ENCODE data around the gene PWWP2B.
A peak's percentile ranks its signal among the peaks of the same experiment; 100 is the strongest.

The PWWP2B gene

DNA sequence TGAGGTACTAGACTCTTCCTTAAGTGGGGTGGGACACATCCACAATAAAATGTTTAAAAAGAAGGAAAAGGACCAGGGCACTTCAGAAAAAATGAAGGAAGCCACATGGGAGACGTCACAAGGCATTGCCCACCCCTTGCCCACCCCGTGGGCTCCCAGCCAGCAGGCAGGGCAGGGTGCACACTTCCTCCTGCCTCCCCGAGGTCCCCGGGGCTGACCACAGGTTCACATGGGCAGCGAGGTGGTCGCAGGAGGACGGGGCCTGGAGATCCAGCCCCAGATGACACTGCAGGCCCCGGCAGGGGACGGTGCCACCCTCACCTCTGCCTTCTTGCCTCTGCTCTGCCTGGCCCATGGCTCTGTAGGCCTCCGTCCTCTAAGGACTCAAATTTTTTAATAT, 45.6 kb downstream of the PWWP2B start:
- TF ChIP-seq, protein P1, sequence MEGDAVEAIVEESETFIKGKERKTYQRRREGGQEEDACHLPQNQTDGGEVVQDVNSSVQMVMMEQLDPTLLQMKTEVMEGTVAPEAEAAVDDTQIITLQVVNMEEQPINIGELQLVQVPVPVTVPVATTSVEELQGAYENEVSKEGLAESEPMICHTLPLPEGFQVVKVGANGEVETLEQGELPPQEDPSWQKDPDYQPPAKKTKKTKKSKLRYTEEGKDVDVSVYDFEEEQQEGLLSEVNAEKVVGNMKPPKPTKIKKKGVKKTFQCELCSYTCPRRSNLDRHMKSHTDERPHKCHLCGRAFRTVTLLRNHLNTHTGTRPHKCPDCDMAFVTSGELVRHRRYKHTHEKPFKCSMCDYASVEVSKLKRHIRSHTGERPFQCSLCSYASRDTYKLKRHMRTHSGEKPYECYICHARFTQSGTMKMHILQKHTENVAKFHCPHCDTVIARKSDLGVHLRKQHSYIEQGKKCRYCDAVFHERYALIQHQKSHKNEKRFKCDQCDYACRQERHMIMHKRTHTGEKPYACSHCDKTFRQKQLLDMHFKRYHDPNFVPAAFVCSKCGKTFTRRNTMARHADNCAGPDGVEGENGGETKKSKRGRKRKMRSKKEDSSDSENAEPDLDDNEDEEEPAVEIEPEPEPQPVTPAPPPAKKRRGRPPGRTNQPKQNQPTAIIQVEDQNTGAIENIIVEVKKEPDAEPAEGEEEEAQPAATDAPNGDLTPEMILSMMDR (IDR thresholded peaks at IDR 0.05; ENCODE audit: extremely low read depth, insufficient read depth, missing control alignments) = no peak
- no peak for DNase-seq (ENCODE audit: low spot score)
- in situ Hi-C loops (cut with MboI; ENCODE audit: low pct_unique_long_range_greater_than_20kb, low sequenced_read_pairs, unreplicated experiment) = no loop called here

- TF ChIP-seq, protein P1 (IDR thresholded peaks at IDR 0.05; ENCODE audit: extremely low read depth, insufficient read depth, missing control alignments) = peak; percentile 59
- DNase-seq (ENCODE audit: low spot score) = peak; percentile 77
- in situ Hi-C loops (cut with MboI; ENCODE audit: low pct_unique_long_range_greater_than_20kb, low sequenced_read_pairs, unreplicated experiment) = no loop called here
Measured at GRCh38 chr10:132443605-132443982, 46.6 kb downstream of the PWWP2B start.

- TF ChIP-seq, protein P1 (IDR thresholded peaks at IDR 0.05; ENCODE audit: extremely low read depth, insufficient read depth, missing control alignments) = no peak
- no peak for DNase-seq (ENCODE audit: low spot score)
- in situ Hi-C loops (cut with MboI; ENCODE audit: low pct_unique_long_range_greater_than_20kb, low sequenced_read_pairs, unreplicated experiment) = no loop called here
Measured at GRCh38 chr10:132443983-132444876, 47.2 kb downstream of the PWWP2B start.

GRCh38 chr10:132444877-132445351, 47.9 kb downstream of the PWWP2B start:
- in situ Hi-C loops (cut with MboI; ENCODE audit: low pct_unique_long_range_greater_than_20kb, low sequenced_read_pairs, unreplicated experiment) = no loop called here
- DNase-seq (ENCODE audit: low spot score) = no peak

DNA sequence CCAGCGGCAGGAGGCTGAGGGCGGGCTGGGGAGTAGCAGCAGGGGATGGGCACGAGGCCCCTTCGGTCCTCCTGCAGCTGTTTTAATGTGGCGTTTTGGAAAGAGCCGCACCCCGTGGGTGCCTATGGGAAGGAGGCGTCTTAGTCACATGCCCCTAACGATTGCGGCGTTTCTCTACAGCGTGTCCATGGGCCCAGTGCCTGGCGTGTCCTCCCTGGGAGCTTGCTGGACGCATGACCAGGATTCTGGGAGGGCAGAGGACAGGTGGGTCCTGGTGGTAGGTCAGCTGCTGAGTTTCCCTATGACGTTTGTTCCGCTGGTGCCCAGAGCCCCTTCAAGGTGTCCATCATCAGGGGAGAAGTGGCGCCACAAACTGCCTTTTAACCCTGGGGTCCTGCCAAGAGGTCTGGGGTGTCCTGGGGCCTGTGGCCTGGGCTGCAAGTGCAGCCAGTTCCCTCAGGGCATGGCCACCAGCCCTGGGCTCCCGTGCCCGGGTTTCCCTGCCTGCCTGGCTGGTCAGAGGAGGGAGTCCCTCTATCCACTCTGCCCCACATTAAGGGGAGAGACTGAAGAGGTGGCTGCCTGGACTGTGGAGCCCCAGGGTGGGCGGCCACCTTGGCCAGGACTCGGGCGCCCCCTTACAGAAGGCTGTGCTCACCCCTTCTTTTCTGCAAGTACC, 48.7 kb downstream of the PWWP2B start:
- in situ Hi-C loops (cut with MboI; ENCODE audit: low pct_unique_long_range_greater_than_20kb, low sequenced_read_pairs, unreplicated experiment) = no loop called here
- TF ChIP-seq, protein P1 (IDR thresholded peaks at IDR 0.05; ENCODE audit: extremely low read depth, insufficient read depth, missing control alignments) = no peak
- no peak for DNase-seq (ENCODE audit: low spot score)

More at GRCh38 chr10:132444877-132445351, 47.9 kb downstream of the PWWP2B start:
- TF ChIP-seq, protein P1 (IDR thresholded peaks at IDR 0.05; ENCODE audit: extremely low read depth, insufficient read depth, missing control alignments) = no peak

DNA sequence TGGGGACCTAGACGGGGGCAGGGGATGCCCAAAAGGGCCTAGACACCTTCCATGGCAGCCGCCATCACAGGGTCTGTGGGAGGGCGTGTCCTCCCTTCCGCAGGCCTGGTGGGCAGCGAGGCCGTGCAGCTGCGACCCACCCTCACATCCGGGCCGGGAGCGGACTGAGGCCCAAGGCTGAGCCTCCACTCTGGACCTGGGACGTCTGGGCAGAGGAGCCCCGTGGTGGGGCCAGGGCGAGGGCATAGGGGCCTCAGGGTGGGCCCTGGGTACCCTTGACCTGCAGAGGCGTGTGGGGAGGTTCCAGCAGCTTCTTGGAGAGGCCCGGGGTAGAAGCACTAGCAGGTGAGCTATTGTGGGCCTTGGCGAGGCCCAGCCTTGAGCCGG, 49.2 kb downstream of the PWWP2B start:
- in situ Hi-C loops (cut with MboI; ENCODE audit: low pct_unique_long_range_greater_than_20kb, low sequenced_read_pairs, unreplicated experiment) = no loop called here
- DNase-seq (ENCODE audit: low spot score) = no peak
- TF ChIP-seq, protein P1 (IDR thresholded peaks at IDR 0.05; ENCODE audit: extremely low read depth, insufficient read depth, missing control alignments) = no peak

Measured in GM13977 (cell line).